ENCODE measurements around the gene ARHGAP40.

Gene ARHGAP40

GRCh38 chr20:38557174-38557573 lies 44.4 kb upstream of the ARHGAP40 start:
- no peaks in the 10 kb centered on the region for H3K9me2 ChIP-seq (ENCODE audit: low read depth, low read length)
- no peaks in the 10 kb centered on the region for H3K9me3 ChIP-seq (ENCODE audit: low read length)
- no peaks in the 10 kb centered on the region for H3F3A ChIP-seq (ENCODE audit: insufficient read depth, low read length)
- H3K4me3 ChIP-seq (ENCODE audit: low read depth, low read length, poor library complexity, severe bottlenecking): no peak overlapping the region
- H3K27ac ChIP-seq (ENCODE audit: low read depth, low read length, poor library complexity, severe bottlenecking): no peak overlapping the region
- H2AFZ ChIP-seq (ENCODE audit: low read length): no peak overlapping the region
- no peaks in the 10 kb centered on the region for H3K79me2 ChIP-seq (ENCODE audit: insufficient read depth, low read length)
- H3K27me3 ChIP-seq (ENCODE audit: insufficient read depth, low read length): no peaks in the 10 kb centered on the region
- peaks cover 83% of the 10 kb centered on the region for H3K36me3 ChIP-seq (ENCODE audit: insufficient read depth, low read length)
- no peak for TF ChIP-seq CTCF (IDR thresholded peaks at IDR 0.05; ENCODE audit: low read length)
- no peak for TF ChIP-seq EZH2 (IDR thresholded peaks at IDR 0.05; ENCODE audit: borderline replicate concordance, low read length)
- H4K20me1 ChIP-seq (ENCODE audit: insufficient read depth, low read length): no peaks in the 10 kb centered on the region
- H3K4me2 ChIP-seq (ENCODE audit: low read length): no peak overlapping the region
- H3K9ac ChIP-seq (ENCODE audit: low read length): no peak overlapping the region
- H3K4me1 ChIP-seq (ENCODE audit: insufficient read depth, low read length, severe bottlenecking): no peaks in the 10 kb centered on the region

GRCh38 chr20:38558596-38559360 lies 42.8 kb upstream of the ARHGAP40 start:
- H3K9ac ChIP-seq (ENCODE audit: low read length): no peak overlapping the region
- TF ChIP-seq EZH2 (IDR thresholded peaks at IDR 0.05; ENCODE audit: borderline replicate concordance, low read length): no peak
- no peak for TF ChIP-seq CTCF (IDR thresholded peaks at IDR 0.05; ENCODE audit: low read length)
- no peak overlapping the region for H2AFZ ChIP-seq (ENCODE audit: low read length)
- no peaks in the 10 kb centered on the region for H4K20me1 ChIP-seq (ENCODE audit: insufficient read depth, low read length)
- H3K27me3 ChIP-seq (ENCODE audit: insufficient read depth, low read length): no peaks in the 10 kb centered on the region
- no peaks in the 10 kb centered on the region for H3K4me1 ChIP-seq (ENCODE audit: insufficient read depth, low read length, severe bottlenecking)
- H3K36me3 ChIP-seq (ENCODE audit: insufficient read depth, low read length): peaks cover 74% of the 10 kb centered on the region
- no peaks in the 10 kb centered on the region for H3F3A ChIP-seq (ENCODE audit: insufficient read depth, low read length)
- H3K27ac ChIP-seq (ENCODE audit: low read depth, low read length, poor library complexity, severe bottlenecking): no peak overlapping the region
- no peaks in the 10 kb centered on the region for H3K9me2 ChIP-seq (ENCODE audit: low read depth, low read length)
- no peak overlapping the region for H3K4me3 ChIP-seq (ENCODE audit: low read depth, low read length, poor library complexity, severe bottlenecking)
- no peak overlapping the region for H3K4me2 ChIP-seq (ENCODE audit: low read length)
- no peaks in the 10 kb centered on the region for H3K79me2 ChIP-seq (ENCODE audit: insufficient read depth, low read length)
- H3K9me3 ChIP-seq (ENCODE audit: low read length): no peaks in the 10 kb centered on the region

GRCh38 chr20:38559764-38560163 lies 41.8 kb upstream of the ARHGAP40 start:
- TF ChIP-seq CTCF (IDR thresholded peaks at IDR 0.05; ENCODE audit: low read length) (no peak), EZH2 (IDR thresholded peaks at IDR 0.05; ENCODE audit: borderline replicate concordance, low read length) (no peak)
- Histone ChIP-seq H3K79me2 (ENCODE audit: insufficient read depth, low read length) (no peaks in the 10 kb centered on the region), H3K4me2 (ENCODE audit: low read length) (no peak overlapping the region), H3F3A (ENCODE audit: insufficient read depth, low read length) (no peaks in the 10 kb centered on the region), H3K9me3 (ENCODE audit: low read length) (no peaks in the 10 kb centered on the region), H4K20me1 (ENCODE audit: insufficient read depth, low read length) (no peaks in the 10 kb centered on the region), H3K36me3 (ENCODE audit: insufficient read depth, low read length) (peaks cover 64% of the 10 kb centered on the region), H3K4me3 (ENCODE audit: low read depth, low read length, poor library complexity, severe bottlenecking) (no peak overlapping the region), H3K27me3 (ENCODE audit: insufficient read depth, low read length) (no peaks in the 10 kb centered on the region), H2AFZ (ENCODE audit: low read length) (no peak overlapping the region), H3K4me1 (ENCODE audit: insufficient read depth, low read length, severe bottlenecking) (no peaks in the 10 kb centered on the region), H3K9ac (ENCODE audit: low read length) (no peak overlapping the region), H3K9me2 (ENCODE audit: low read depth, low read length) (no peaks in the 10 kb centered on the region), H3K27ac (ENCODE audit: low read depth, low read length, poor library complexity, severe bottlenecking) (no peak overlapping the region)

Measured in OCI-LY1 (cell line).